ENCODE measurements around the gene BBS1.

DNA sequence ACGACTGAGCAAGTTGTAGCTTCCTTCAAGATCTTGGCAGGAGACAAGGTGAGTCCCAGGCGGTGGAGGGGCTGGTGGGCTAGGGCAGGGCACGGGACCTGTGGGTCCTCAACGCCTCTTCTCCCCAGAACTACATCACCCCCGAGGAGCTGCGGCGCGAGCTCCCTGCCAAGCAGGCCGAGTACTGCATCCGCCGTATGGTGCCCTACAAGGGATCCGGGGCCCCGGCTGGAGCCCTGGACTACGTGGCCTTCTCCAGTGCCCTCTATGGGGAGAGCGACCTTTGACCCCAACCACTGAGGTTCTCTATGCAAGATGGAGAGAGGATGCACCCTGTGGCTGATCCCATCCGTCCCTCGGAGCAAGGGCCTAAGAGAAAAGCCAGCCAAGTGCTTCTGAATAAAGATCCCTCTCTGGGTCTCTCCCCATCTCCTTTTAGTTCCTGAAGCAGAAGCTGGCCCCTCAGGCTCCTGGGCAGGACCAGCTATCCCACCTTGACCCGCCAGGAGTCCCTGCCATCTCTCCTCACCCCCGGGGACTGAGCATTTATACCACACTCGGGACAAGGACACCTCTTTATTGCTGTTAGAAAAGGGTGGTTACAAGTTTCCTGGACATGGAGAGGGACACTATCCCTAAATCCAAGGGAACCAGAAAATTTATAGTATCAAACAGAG lies 52.6 kb downstream of the BBS1 start:
- no peak for TF ChIP-seq GATA2 (IDR thresholded peaks at IDR 0.05; ENCODE audit: low read depth, low read length)
- no peak for TF ChIP-seq GATA3 (IDR thresholded peaks at IDR 0.05; ENCODE audit: low read depth, low read length)
